Liver (tissue), 9 donors: ENCODE results near the gene MALRD1. TPM values are rescaled to one million over a fixed set of nuclear protein-coding genes. Genes with fewer than 3 reads are reported as not detected.

Source experiments
- DNase-seq: peaks from one replicate; pipeline ENCODE4 v3.0.0-alpha.2; 2017; ENCODE audit warnings: low spot score
- H3K27ac ChIP-seq, 2 donors: one replicate each; pipeline ENCODE4 v1.7.0; 2013; ENCODE audit warnings: inconsistent platforms in 2 of 2, low read length in 2 of 2, control low read depth in 1 of 2, low read depth in 1 of 2, mild to moderate bottlenecking in 1 of 2
- H3K27me3 ChIP-seq, 4 donors: one replicate each; pipeline versions ENCODE4 v1.6.1 to v1.7.0; 2013; ENCODE audit warnings: low read length in 3 of 4, inconsistent platforms in 1 of 4, mild to moderate bottlenecking in 1 of 4, moderate library complexity in 1 of 4; ENCODE audit not compliant: control insufficient read depth in 4 of 4, insufficient read depth in 4 of 4
- H3K36me3 ChIP-seq, 4 donors: one replicate each; pipeline versions ENCODE4 v1.6.1 to v1.7.0; 2013; ENCODE audit warnings: low read length in 3 of 4, mild to moderate bottlenecking in 3 of 4, low read depth in 1 of 4, moderate library complexity in 1 of 4; ENCODE audit not compliant: control insufficient read depth in 4 of 4, insufficient read depth in 3 of 4
- H3K4me1 ChIP-seq, 4 donors: one replicate each; pipeline versions ENCODE4 v1.6.1 to v1.7.0; 2013; ENCODE audit warnings: low read length in 3 of 4, mild to moderate bottlenecking in 3 of 4, moderate library complexity in 1 of 4; ENCODE audit not compliant: control insufficient read depth in 4 of 4, insufficient read depth in 4 of 4
- H3K4me3 ChIP-seq, 3 donors: one replicate each; pipeline versions ENCODE4 v1.6.1 to v1.7.0; 2013; ENCODE audit warnings: low read length in 3 of 3, control low read depth in 1 of 3, low read depth in 1 of 3, mild to moderate bottlenecking in 1 of 3
- H3K9ac ChIP-seq, 2 donors: one replicate each; pipeline ENCODE4 v1.7.0; 2013; ENCODE audit warnings: low read length in 2 of 2, mild to moderate bottlenecking in 2 of 2, moderate library complexity in 2 of 2, control low read depth in 1 of 2, low read depth in 1 of 2
- H3K9me3 ChIP-seq, 4 donors: one replicate each; pipeline versions ENCODE4 v1.6.1 to v1.7.0; 2013; ENCODE audit warnings: low read length in 3 of 4; ENCODE audit not compliant: control insufficient read depth in 4 of 4
- CTCF ChIP-seq: fragments of 150-350 bp; IDR thresholded peaks from 2 replicates; pipeline ENCODE4 v1.5.1; 2017; ENCODE audit warnings: improper control_type of control experiment, low read depth, low read length; ENCODE audit not compliant: missing input control
- EGR1 ChIP-seq, 2 donors: IDR thresholded peaks; 2 replicates each; pipeline ENCODE4 v1.6.1; 2016 to 2018; ENCODE audit warnings: antibody characterized with exemption in 2 of 2, low read depth in 2 of 2
- FOXA1 ChIP-seq: IDR thresholded peaks from 2 replicates; pipeline ENCODE4 v1.6.1; 2016; ENCODE audit warnings: antibody characterized with exemption
- FOXA2 ChIP-seq: IDR thresholded peaks from 2 replicates; pipeline ENCODE4 v1.6.1; 2016; ENCODE audit warnings: antibody characterized with exemption
- GABPA ChIP-seq, 2 donors: IDR thresholded peaks in 1 of 2; conservative IDR thresholded peaks in 1 of 2; 2 replicates each; pipeline ENCODE4 v1.6.1; 2016; ENCODE audit warnings: antibody characterized with exemption in 2 of 2, mild to moderate bottlenecking in 1 of 2, moderate library complexity in 1 of 2
- HNF4A ChIP-seq, 2 donors: conservative IDR thresholded peaks; 2 replicates each; pipeline ENCODE4 v1.6.1; 2016; ENCODE audit warnings: antibody characterized with exemption in 2 of 2, mild to moderate bottlenecking in 2 of 2
- HNF4G ChIP-seq: IDR thresholded peaks from 2 replicates; pipeline ENCODE4 v1.6.1; 2016; ENCODE audit warnings: antibody characterized with exemption
- JUND ChIP-seq, 2 donors: IDR thresholded peaks; 2 replicates each; pipeline ENCODE4 v1.6.1; 2016; ENCODE audit warnings: antibody characterized with exemption in 2 of 2
- NR2F2 ChIP-seq: IDR thresholded peaks from 2 replicates; pipeline ENCODE4 v1.6.1; 2016; ENCODE audit warnings: antibody characterized with exemption
- RAD21 ChIP-seq, 2 donors: IDR thresholded peaks; 2 replicates each; pipeline ENCODE4 v1.6.1; 2016; ENCODE audit warnings: antibody characterized with exemption in 2 of 2, mild to moderate bottlenecking in 2 of 2
- RXRA ChIP-seq, 2 donors: IDR thresholded peaks; 2 replicates each; pipeline ENCODE4 v1.6.1; 2017 to 2018; ENCODE audit warnings: antibody characterized with exemption in 2 of 2, mild to moderate bottlenecking in 1 of 2
- SP1 ChIP-seq: IDR thresholded peaks from 2 replicates; pipeline ENCODE4 v1.6.1; 2018; ENCODE audit warnings: antibody characterized with exemption, mild to moderate bottlenecking
- TAF1 ChIP-seq: conservative IDR thresholded peaks from 2 replicates; pipeline ENCODE4 v1.6.1; 2016; ENCODE audit warnings: antibody characterized with exemption, mild to moderate bottlenecking
- YY1 ChIP-seq: IDR thresholded peaks from 2 replicates; pipeline ENCODE4 v1.6.1; 2016; ENCODE audit warnings: antibody characterized with exemption, mild to moderate bottlenecking
- ZBTB33 ChIP-seq: IDR thresholded peaks from 2 replicates; pipeline ENCODE4 v1.6.1; 2016; ENCODE audit warnings: antibody characterized with exemption
- WGBS: extraction: QIAGEN DNeasy Blood & Tissue Kit; methylation state at CpG from one replicate; pipeline ENCODE4 v1.1.7; 2013; 5-methylcytosine and 5-hydroxymethylcytosine counted together
- polyA plus RNA-seq, 2 donors: library from polyadenylated mRNA; stranded (reverse) in 1 of 2; unstranded in 1 of 2; fragments of 200-250 nt in 1 of 2; fragments of >200 nt in 1 of 2; fragmentation: Nextera tagmentation in 1 of 2; extraction: Ambion mirVana in 1 of 2; gene quantifications; one replicate each; pipeline versions ENCODE4 v1.2.1 to v1.2.3, GENCODE V29; 2013 to 2015
- total RNA-seq, 2 donors: library from RNA; depleted of rRNA; stranded (reverse); fragments of >200 nt; gene quantifications; one replicate each; pipeline ENCODE4 v1.2.3, GENCODE V29; 2014
- TF ChIP-seq, protein P1 (sequence below): IDR thresholded peaks from 2 replicates; pipeline ENCODE4 v1.6.1; 2016; ENCODE audit warnings: antibody characterized with exemption
- TF ChIP-seq, protein P2 (sequence below): IDR thresholded peaks from 2 replicates; pipeline ENCODE4 v1.6.1; 2016; ENCODE audit warnings: antibody characterized with exemption
- TF ChIP-seq, protein P3 (sequence below): IDR thresholded peaks from 2 replicates; pipeline ENCODE4 v1.6.1; 2016; ENCODE audit warnings: antibody characterized with exemption, mild to moderate bottlenecking
- donor health status: healthy.
- donor health status: healthy.
- donor health status: healthy.
- donor health status: healthy.
- donor health status: healthy.

MALRD1 gene
- total and polyA plus RNA-seq, 4 donors: 0.37 to 0.59 TPM; not detected in 2

- no peak for DNase-seq
- H3K4me1 ChIP-seq: peaks cover 4 to 22% (median 13%) of the 10 kb centered on the region in 4 donors
- no peaks in the 10 kb centered on the region for H3K27me3 ChIP-seq
- H3K9me3 ChIP-seq: peaks cover 0 to 2% (median 0%) of the 10 kb centered on the region in 4 donors
- no peak overlapping the region for H3K9ac ChIP-seq
- H3K4me3 ChIP-seq: no peak overlapping the region
- no peaks in the 10 kb centered on the region for H3K36me3 ChIP-seq
- no peak overlapping the region for H3K27ac ChIP-seq
- TF ChIP-seq, protein P1, sequence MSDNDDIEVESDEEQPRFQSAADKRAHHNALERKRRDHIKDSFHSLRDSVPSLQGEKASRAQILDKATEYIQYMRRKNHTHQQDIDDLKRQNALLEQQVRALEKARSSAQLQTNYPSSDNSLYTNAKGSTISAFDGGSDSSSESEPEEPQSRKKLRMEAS: no peak
- TF ChIP-seq JUND (IDR thresholded peaks at IDR 0.05): no peak
- TF ChIP-seq TAF1: no peak
- TF ChIP-seq ZBTB33: no peak
- TF ChIP-seq RAD21 (IDR thresholded peaks at IDR 0.05): no peak
- 26% methylated on average over 1 of the region's 1 CpG for WGBS
These were observed 604.1 kb downstream of the MALRD1 start for GRCh38 chr10:19652750-19653149.

GRCh38 chr10:19653931-19654330, 605.3 kb downstream of the MALRD1 start:
- no peak overlapping the region for H3K9ac ChIP-seq
- WGBS: 85% methylated on average over 2 of the region's 2 CpGs
- H3K4me3 ChIP-seq: no peak overlapping the region
- peaks cover 4 to 30% (median 22%) of the 10 kb centered on the region in 4 donors for H3K4me1 ChIP-seq
- no peaks in the 10 kb centered on the region for H3K27me3 ChIP-seq
- DNase-seq: no peak
- no peak overlapping the region for H3K27ac ChIP-seq
- no peaks in the 10 kb centered on the region for H3K36me3 ChIP-seq
- H3K9me3 ChIP-seq: peaks cover 0 to 2% (median 0%) of the 10 kb centered on the region in 4 donors
- no peak for TF ChIP-seq RXRA (IDR thresholded peaks at IDR 0.05)
- TF ChIP-seq JUND (IDR thresholded peaks at IDR 0.05): no peak
- TF ChIP-seq FOXA2: no peak
- no peak for TF ChIP-seq FOXA1
- TF ChIP-seq SP1: no peak
- TF ChIP-seq NR2F2: no peak
- TF ChIP-seq HNF4G: no peak
- TF ChIP-seq TAF1: no peak
- TF ChIP-seq, protein P2, sequence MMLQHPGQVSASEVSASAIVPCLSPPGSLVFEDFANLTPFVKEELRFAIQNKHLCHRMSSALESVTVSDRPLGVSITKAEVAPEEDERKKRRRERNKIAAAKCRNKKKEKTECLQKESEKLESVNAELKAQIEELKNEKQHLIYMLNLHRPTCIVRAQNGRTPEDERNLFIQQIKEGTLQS: no peak
- no peak for TF ChIP-seq RAD21 (IDR thresholded peaks at IDR 0.05)
- TF ChIP-seq, protein P3, sequence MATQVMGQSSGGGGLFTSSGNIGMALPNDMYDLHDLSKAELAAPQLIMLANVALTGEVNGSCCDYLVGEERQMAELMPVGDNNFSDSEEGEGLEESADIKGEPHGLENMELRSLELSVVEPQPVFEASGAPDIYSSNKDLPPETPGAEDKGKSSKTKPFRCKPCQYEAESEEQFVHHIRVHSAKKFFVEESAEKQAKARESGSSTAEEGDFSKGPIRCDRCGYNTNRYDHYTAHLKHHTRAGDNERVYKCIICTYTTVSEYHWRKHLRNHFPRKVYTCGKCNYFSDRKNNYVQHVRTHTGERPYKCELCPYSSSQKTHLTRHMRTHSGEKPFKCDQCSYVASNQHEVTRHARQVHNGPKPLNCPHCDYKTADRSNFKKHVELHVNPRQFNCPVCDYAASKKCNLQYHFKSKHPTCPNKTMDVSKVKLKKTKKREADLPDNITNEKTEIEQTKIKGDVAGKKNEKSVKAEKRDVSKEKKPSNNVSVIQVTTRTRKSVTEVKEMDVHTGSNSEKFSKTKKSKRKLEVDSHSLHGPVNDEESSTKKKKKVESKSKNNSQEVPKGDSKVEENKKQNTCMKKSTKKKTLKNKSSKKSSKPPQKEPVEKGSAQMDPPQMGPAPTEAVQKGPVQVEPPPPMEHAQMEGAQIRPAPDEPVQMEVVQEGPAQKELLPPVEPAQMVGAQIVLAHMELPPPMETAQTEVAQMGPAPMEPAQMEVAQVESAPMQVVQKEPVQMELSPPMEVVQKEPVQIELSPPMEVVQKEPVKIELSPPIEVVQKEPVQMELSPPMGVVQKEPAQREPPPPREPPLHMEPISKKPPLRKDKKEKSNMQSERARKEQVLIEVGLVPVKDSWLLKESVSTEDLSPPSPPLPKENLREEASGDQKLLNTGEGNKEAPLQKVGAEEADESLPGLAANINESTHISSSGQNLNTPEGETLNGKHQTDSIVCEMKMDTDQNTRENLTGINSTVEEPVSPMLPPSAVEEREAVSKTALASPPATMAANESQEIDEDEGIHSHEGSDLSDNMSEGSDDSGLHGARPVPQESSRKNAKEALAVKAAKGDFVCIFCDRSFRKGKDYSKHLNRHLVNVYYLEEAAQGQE: no peak
- TF ChIP-seq, protein P1: no peak
- TF ChIP-seq HNF4A (conservative IDR thresholded peaks at IDR 0.05): no peak
- TF ChIP-seq ZBTB33: no peak
- no peak for TF ChIP-seq GABPA (IDR thresholded peaks at IDR 0.05 in 1 of 2, conservative IDR thresholded peaks at IDR 0.05 in 1 of 2)
- no peak for TF ChIP-seq YY1
- no peak for TF ChIP-seq CTCF
- no peak for TF ChIP-seq EGR1 (IDR thresholded peaks at IDR 0.05; ENCODE audit: low read depth in 2 of 2)
